SK-N-DZ (cell line): ENCODE results near the gene SLC5A1.

Experiments
- DNase-seq: peaks from one replicate; pipeline ENCODE4 v3.0.0-alpha.2; 2015; ENCODE audit warnings: low spot score

The SLC5A1 gene

DNA sequence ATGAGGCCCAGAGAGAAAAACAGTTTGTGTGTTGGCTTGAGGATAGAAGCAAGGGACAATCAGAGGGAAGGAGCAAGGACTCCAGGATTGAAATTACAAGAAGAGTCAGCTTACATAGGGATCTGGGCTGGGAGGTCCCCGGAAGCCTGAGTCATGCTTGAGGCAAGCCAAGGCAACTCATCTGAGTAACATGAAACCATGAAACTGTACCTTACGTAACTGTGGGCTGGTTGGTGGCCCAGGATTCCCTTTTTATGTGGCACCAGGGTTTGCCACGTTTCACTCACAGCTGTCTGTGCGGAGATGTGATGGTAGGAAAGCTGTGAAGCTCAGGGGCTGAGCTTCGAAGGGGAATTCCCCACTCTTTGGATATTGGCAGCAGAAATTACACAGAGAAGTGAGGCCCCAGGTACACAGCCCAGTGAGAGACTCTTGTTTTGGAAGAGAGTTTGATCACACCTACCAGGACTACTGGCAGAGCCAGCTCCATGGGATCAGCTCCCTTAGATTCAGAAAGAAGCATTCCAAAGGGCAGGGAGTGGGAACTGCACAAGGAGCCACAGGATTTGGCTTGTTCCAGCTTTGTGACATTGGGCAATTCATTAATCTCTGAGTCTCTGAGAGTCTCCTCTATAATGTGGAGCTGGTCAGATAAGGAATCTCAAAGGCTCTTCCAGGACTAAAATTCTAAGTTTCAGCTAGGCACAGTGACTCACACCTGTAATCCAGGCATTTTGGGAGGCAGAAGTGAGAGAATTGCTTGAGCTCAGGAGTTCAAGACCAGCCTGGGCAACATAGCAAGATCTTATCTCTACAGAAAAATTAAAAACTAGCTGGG, 7.8 kb downstream of the SLC5A1 start:
- DNase-seq = no peak

- DNase-seq = no peak
These were observed 9.2 kb downstream of the SLC5A1 start for GRCh38 chr22:32052244-32052643.

GRCh38 chr22:32052936-32053791, 10.1 kb downstream of the SLC5A1 start:
- no peak for DNase-seq

GRCh38 chr22:32055069-32055468, 12.0 kb downstream of the SLC5A1 start:
- no peak for DNase-seq

DNA sequence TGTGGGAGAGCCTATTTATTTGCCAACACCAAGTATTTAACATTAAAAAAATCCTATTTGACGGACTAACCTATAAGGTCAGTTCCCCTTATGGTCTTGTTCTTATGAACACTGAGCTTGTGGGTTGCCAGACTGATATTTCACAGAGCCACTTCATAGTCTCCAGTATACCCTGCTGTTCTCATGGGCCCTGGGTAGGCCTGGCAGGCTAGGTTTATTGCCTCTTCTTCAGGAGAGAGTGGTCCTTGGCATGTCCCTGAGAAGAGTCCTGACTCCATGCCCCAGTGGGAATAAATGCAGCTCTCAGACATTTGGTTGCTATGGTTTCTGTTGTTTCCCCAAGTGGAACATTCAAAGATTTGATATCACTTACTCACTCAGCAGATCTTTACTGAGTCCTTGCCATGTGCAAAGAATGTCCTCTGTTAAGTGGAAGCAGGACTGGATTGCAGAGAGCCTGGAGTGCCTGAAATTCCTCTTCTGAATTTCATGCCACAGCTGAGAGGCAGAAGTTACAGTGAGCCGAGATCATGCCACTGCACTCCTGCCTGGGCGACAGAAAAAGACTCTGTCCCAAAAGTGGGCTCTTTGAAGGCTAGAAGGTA, 15.7 kb downstream of the SLC5A1 start:
- DNase-seq = no peak

- DNase-seq = no peak
These were observed 16.4 kb downstream of the SLC5A1 start for GRCh38 chr22:32059426-32059825.

DNA sequence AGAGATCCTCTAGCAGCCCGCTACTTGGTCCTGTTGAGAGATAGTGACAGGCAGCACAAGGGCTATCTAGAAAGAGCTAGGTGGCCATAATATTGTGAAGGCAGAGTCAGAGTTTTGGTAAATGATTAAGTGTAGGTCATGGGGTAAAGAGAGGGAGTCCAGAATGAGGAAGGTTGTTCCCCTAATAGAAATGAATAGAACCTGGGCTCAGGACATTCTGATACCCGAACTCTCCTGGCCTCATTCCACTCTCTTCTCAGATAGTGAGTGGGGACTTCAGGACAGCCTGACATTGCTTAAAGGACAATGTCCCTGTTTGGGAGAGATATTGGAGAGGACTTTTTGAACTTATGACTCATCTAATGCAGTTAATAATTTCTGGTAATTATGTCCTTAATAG, 20.6 kb downstream of the SLC5A1 start:
- no peak for DNase-seq

GRCh38 chr22:32066820-32067219, 23.8 kb downstream of the SLC5A1 start:
- DNase-seq = no peak

DNA sequence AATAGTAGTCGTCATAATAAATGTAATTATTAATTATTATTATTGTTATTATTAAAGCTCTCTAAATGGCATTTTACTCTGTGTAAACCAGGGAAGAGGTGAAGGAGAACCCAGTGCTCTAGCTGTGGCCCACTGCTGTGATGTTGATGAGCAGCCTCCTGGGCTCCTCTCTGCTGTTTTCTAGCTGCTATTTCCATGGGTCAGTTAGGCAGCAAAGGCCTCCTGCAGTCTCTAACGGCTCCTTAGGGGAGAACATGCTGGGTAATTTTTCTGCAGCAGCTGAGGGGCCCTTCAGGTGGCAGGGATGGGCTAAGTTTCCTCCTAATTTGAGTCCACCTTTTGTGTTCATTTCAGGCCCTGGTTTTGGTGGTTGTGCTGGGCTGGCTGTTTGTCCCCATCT, 24.6 kb downstream of the SLC5A1 start:
- DNase-seq = no peak

GRCh38 chr22:32069579-32070372, 26.7 kb downstream of the SLC5A1 start:
- no peak for DNase-seq

GRCh38 chr22:32073262-32073661, 30.2 kb downstream of the SLC5A1 start:
- DNase-seq = no peak

DNA sequence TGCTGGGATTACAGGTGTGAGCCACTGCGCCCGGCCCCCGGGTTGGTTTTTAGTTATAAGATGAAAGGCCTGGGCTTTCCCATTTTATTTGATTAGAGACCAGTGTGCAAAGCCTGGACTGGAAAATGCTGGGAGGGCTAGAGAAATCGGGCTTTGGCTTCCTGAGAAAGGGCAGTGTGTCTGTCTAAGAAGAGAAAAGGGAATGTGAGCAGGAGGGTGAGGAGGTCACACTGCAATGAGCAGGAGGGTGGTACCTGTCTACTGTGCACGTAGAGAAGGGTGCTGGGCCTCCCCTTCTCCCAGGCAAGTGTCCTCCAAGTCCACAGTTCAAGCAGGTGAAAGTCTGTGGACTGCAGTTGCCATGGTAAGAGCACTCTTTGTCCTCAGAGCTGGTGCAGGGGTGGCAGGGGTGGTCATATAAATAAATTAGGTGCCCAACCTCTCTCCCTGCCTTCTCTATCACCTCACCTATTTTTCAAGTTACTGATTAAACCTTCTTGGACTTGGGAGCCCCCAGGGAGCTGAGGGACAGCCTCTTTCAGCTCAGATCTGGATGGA, 30.8 kb downstream of the SLC5A1 start:
- DNase-seq = no peak

DNA sequence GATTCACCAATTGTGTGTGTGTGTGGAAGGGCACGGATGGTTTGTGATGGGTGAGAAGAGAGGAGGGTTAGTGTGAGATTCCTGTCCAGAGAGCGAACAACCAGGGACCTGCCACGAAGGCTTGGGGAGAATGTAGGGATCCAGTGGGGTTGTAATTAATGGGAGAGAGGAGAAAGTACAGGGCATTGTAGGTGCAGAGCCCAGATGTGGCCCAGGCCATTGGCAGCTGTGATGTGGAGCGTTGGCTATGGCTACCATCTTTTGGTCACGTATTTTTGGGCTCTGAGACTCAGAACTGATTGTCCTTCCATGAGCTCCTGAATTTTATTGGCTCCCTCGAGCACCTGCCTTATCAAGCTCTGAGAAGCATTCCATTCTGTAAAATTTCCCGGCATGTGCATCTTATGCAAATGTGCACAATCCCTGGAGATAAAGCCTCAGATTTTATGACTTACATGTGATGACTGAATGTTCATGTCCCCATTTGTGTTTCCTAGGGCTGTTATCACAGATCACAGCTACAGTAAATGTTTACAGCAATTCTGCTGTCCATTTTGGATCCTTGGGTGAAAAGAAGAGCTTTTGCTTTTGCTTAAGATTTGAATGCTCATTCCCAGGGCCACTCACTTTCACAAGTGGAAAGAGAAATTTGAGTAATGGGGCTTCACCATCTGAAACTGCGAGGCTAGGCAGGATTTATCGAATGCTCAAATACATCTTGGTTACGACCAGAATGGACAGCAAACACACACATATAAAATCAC, 33.1 kb downstream of the SLC5A1 start:
- DNase-seq = no peak

- no peak for DNase-seq
These were observed 33.7 kb downstream of the SLC5A1 start for GRCh38 chr22:32076761-32077084.

DNA sequence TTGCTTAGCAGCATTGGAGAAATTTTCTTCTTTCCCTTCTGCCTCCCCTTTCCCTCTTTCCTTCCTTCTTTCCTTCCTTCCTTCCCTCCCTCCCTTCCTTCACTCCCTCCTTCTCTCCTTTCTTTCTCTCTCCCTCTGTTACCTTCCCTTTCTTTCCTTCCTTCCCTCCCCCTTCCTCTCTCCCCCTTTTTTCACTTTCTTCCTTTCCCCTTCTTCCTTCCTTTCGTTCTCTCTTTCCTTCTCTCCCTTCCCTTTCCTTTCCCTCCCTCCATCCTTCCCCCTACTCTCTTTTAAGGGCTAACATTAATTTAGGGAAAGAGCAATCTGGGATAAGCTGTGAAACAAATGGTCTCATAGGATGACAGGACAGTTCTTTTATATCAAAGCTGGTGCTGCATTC, 34.1 kb downstream of the SLC5A1 start:
- DNase-seq = no peak

- no peak for DNase-seq
These were observed 36.3 kb downstream of the SLC5A1 start for GRCh38 chr22:32079130-32080089.

DNA sequence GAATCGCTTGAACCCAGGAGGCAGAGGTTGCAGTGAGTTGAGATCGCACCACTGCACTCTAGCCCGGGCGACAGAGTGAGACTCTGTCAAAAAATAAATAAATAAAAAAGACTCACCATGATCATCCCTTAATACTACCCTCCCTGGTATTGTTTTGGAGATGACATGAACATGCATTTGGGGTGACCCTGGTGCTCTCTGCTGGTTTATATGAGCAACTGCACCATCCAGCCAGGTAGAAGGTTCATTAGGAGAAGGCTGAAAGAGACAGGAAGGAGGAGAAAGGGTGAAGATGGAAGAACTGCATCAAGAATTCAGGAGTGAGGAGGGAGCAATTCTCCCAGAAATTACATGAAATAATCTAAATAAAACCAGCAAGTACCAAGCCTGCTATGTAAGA, 37.8 kb downstream of the SLC5A1 start:
- DNase-seq = peak; percentile 41

DNA sequence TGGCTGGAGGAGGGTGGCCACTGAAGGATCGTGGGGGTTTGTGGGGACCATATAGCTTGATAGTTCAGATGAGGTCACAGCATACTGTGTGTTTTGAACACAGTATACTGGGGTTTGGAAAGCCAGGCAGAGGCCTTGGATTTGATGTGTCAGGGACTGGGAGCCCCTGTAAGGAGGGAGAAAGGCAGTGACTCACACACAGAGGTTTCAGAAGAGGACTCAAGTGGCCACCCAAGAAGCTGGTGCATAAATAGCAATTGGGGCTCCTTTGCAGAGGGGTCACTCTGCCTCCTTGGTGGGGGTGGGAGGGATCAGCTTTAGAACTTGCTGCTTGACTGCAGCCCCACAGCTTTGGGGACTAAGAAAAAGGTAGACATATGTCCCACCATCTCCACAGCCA, 39.3 kb downstream of the SLC5A1 start:
- DNase-seq = no peak

DNA sequence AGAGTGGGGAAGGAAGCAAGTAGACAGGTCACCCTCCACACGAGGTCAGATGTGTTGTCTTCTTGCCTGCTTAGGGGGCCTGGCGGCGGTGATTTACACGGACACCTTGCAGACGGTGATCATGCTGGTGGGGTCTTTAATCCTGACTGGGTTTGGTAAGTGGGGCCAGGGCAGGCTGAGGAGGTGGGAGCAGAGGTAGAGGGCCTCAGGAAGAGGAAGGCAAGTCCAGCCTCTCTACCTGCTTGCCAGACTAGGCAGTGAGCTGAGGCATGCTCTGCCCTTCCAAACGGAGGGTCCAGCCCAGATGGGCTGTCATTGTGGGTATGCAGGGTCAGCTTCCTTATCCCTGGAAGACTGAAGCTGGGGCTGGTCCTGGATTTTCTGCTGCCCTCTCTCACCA, 39.9 kb downstream of the SLC5A1 start:
- no peak for DNase-seq
